NCI-H2171 treated with DMSO at 0.1 percent for 48 hours (cell line): ENCODE data around the gene RAB31.
A peak's percentile ranks its signal among the peaks of the same experiment; 100 is the strongest.
"Not testable (repeated sequence)": the region's sequence is repeated elsewhere in the genome, so short reads cannot be mapped to it uniquely, and the experiment has no call there.

ENCODE experiments used
- DNase-seq: peaks from one replicate; lab custom pipeline; 2025; lab: John Stamatoyannopoulos, UW

RAB31 gene, protein sequence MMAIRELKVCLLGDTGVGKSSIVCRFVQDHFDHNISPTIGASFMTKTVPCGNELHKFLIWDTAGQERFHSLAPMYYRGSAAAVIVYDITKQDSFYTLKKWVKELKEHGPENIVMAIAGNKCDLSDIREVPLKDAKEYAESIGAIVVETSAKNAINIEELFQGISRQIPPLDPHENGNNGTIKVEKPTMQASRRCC

GRCh38 chr18:9708057-9708433 is at the start of gene RAB31:
RAB31 (plus strand) TSS chr18:9708301; CDS start chr18:9708406, 105 bp downstream.
- DNase-seq = no peak

- DNase-seq = no peak
Observed at GRCh38 chr18:9659499-9660375, 48.4 kb upstream of the RAB31 start.

GRCh38 chr18:9661564-9661963 is 46.5 kb upstream of the RAB31 start:
- DNase-seq = no peak

DNA sequence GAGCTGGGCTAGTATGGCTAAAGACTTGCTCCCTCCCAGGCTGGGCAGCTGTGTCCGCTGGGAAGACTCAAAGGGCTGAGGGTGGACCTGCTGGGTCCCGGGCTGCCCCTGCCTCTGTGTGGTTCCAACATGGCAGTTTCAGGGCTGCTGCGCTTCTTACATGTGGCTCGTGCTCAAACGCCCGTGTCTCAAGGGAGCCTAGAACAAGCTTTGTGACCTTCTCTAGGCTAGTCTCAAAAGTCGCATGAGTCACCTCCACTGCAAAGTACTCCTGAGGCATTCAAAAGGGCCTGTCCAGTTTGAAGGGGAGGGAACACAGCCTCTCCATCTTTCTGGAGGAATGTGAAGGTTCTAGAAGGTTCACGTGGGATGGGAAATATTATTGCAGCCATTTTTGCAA is 44.7 kb upstream of the RAB31 start:
- no peak for DNase-seq

DNA sequence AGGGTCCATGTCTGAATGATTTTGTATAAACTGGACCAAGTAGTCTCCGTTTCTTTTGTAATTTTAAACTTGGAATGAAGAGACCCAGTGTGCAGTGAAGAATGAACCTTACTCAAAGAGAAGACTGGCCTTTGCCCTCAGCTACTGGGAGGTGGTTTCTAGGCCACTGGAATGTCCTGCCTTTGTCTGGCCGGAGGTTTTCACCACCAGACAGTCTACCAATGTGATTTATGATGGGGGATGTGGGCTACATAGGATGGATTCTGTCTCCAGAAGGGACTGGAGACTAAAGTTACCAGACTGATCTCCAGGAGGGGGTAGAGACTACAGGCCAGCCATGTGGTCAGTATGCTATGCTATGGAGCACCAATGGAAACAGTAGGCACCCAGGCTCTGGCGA is 42.8 kb upstream of the RAB31 start:
- no peak for DNase-seq

DNA sequence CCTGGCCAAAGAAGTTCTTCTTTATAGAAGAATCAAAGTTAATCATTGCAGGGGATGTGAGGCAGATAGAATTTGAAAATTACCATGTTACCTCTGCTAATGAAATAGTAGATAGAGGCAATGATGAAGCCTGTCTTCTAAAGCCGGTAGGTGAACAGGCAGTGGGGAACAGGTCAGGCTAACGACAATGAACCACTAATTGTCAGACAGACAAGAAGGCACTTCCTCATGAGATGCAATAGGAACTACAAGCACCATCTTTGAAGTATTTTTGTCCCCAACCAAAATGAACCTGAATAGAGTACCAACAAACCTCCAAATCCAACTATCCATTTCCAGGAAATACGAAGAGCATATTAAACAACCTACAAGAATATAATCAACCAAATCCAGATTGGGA is 41.6 kb upstream of the RAB31 start:
- no peak for DNase-seq

GRCh38 chr18:9669016-9669415 is 39.1 kb upstream of the RAB31 start:
- DNase-seq = no peak

GRCh38 chr18:9671214-9671613 is 36.9 kb upstream of the RAB31 start:
- DNase-seq = no peak

- peak; percentile 65 for DNase-seq
Observed at GRCh38 chr18:9673296-9674251, 34.5 kb upstream of the RAB31 start.

- DNase-seq = not testable (repeated sequence)
Observed at GRCh38 chr18:9678216-9678615, 29.9 kb upstream of the RAB31 start.

GRCh38 chr18:9679125-9679524 is 29.0 kb upstream of the RAB31 start:
- no peak for DNase-seq

DNA sequence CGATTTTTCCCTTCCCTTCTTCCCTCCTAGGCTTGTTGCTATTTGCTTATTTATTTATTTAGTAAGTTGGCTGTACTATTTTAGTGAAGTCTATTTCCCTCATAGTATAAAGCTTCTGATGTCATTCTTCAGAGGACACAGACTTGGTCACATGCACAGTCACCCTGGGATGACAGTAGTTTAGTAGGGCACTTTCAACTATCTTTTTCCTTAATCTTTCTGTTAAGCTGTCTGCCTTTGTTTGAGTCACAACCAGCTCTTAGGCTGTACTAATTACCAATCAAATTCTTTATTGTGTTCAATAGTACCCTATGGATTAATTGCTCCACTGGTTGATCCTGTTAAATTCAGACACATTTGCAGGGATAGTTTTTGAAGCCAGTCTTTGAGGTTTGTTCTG is 26.9 kb upstream of the RAB31 start:
- no peak for DNase-seq

GRCh38 chr18:9682572-9682971 is 25.5 kb upstream of the RAB31 start:
- DNase-seq = no peak

DNA sequence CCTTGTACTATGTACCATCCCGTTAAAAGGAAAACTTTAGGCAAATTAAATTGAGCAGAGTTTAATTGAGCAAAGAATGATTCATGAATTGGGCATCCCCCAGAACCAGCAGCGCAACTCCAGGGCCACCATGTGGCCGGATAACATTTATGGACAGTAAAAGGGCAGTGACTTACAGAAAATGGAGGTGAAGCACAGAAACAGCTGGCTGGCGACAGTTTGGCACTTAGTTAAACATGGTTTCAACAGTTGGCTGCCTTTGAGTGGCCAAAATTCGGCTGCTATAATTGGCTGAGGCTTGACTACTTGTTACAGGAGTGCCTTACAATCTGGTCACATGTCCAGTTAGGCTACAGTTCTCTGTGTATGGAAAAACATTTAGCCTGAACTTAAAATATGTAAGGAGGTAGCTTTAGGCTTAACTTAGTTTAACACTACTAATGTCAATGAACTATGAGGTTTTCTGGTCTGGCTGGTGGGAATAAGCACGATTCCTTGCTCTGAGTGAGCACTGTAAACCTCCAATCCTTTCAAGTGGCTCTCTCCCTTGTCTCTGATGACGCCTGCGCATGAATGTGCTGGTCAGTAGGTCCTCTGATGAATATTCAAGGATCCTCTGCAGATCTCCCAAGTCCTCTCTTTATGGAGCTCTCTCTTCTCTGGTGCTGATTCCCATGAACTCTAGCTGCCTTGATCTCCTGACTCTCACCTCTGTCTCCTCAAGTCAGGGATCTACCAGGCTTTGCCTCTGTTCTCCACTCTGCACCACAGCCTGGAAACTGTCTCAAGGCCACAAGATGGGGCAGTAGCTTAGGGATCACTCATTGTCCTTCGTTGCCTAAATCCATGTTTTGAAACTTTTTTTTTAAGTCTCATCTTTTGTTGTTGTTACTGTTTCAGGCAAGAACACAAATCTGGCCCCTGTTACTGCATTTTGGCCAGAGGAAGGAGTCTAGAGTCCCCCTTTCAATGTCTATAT is 24.4 kb upstream of the RAB31 start:
- DNase-seq = no peak

- DNase-seq = no peak
Observed at GRCh38 chr18:9684881-9685614, 23.1 kb upstream of the RAB31 start.

DNA sequence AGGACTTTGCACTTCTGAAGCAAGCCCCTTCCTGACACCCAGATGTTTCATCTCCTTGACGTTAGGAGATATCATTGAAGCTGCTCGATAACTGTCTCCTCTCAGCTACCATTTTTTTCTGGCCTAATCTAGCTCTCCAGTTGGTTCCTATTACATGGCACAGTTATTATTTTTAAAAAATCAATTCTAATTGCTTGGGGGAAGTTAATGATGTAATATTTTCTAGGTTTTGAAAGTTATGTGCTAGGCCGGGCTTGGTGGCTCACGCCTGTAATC is 22.5 kb upstream of the RAB31 start:
- no peak for DNase-seq

DNA sequence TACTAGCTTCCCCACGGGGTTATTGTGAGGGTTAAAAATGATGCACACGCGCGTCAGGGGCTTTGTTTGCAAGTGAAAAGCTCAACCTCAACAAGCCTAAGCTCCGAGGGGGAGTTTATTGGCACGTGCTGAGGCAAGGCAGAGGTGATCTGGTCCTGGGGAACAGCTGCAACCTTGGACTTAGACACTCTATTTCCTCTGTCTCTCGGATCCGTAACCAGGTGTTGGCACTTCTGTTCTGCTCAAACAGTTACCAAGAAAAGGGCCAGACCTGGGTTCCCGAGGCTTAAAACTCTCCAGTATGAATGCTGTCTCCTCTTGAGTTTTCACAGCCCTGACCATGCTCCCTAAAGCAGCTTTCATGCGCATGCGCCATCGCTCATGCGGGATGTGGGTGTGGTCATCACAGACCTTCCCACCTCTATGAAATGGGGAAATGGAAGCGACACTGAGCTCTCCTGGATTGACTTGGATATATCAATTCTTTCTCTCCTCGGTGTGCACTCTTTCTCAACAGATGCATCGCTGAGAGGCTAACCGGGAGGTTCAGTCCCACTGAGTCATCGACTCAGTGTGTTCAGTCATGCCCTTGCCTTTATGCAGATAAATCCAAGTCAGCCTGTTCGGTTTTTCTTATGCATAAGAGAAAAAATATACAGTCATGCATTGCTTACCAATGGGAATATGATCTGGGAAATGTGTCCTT is 19.9 kb upstream of the RAB31 start:
- no peak for DNase-seq

- DNase-seq = no peak
Observed at GRCh38 chr18:9689253-9689652, 18.8 kb upstream of the RAB31 start.

- DNase-seq = peak; percentile 84
Observed at GRCh38 chr18:9690418-9691188, 17.5 kb upstream of the RAB31 start.
